UCSD-AML1 (cell line): ENCODE results near the gene MRGPRE.
"Not testable (repeated sequence)": the region's sequence is repeated elsewhere in the genome, so short reads cannot be mapped to it uniquely, and the experiment has no call there.

Source experiments
- DNase-seq: peaks from one replicate; lab custom pipeline; 2025; ENCODE audit not compliant: unreplicated experiment; lab: John Stamatoyannopoulos, UW

Gene MRGPRE

GRCh38 chr11:3231851-3232744 is at the start of gene MRGPRE:
MRGPRE (minus strand) TSS chr11:3232417; CDS start chr11:3228799, 3,618 bp downstream.
- no peak for DNase-seq

GRCh38 chr11:3281146-3281545 is 48.9 kb upstream of the MRGPRE start:
- not testable (repeated sequence) for DNase-seq

- DNase-seq, result not testable (repeated sequence)
Measured at GRCh38 chr11:3280662-3281061, 48.4 kb upstream of the MRGPRE start.

- not testable (repeated sequence) for DNase-seq
Measured at GRCh38 chr11:3278922-3279321, 46.7 kb upstream of the MRGPRE start.

GRCh38 chr11:3273629-3274028 is 41.4 kb upstream of the MRGPRE start:
- not testable (repeated sequence) for DNase-seq

GRCh38 chr11:3262548-3262947 is 30.3 kb upstream of the MRGPRE start:
- DNase-seq, result not testable (repeated sequence)

GRCh38 chr11:3261831-3262230 is 29.6 kb upstream of the MRGPRE start:
- not testable (repeated sequence) for DNase-seq

- not testable (repeated sequence) for DNase-seq
Measured at GRCh38 chr11:3257509-3257908, 25.3 kb upstream of the MRGPRE start.

- DNase-seq, result not testable (repeated sequence)
Measured at GRCh38 chr11:3255241-3255640, 23.0 kb upstream of the MRGPRE start.

- not testable (repeated sequence) for DNase-seq
Measured at GRCh38 chr11:3254773-3255172, 22.6 kb upstream of the MRGPRE start.

GRCh38 chr11:3245071-3245470 is 12.9 kb upstream of the MRGPRE start:
- DNase-seq, result no peak

- no peak for DNase-seq
Measured at GRCh38 chr11:3243880-3244279, 11.7 kb upstream of the MRGPRE start.

- DNase-seq, result no peak
Measured at GRCh38 chr11:3237119-3237518, 4.9 kb upstream of the MRGPRE start.

GRCh38 chr11:3234846-3235245 is 2.6 kb upstream of the MRGPRE start:
- no peak for DNase-seq

GRCh38 chr11:3232956-3233355 is 739 bp upstream of the MRGPRE start:
- DNase-seq, result no peak

- no peak for DNase-seq
Measured at GRCh38 chr11:3231550-3231850, 717 bp downstream of the MRGPRE start.

GRCh38 chr11:3230636-3231549 is 1.3 kb downstream of the MRGPRE start:
- no peak for DNase-seq

GRCh38 chr11:3229673-3230630 is 2.3 kb downstream of the MRGPRE start:
- no peak for DNase-seq

GRCh38 chr11:3228445-3228829 is 3.8 kb downstream of the MRGPRE start:
- DNase-seq, result no peak

GRCh38 chr11:3227568-3228444 is 4.4 kb downstream of the MRGPRE start:
- DNase-seq, result peak; percentile 55
